ENCODE results near the gene CELSR3. TPM values are rescaled to one million over a fixed set of nuclear protein-coding genes. Genes with fewer than 3 reads are reported as not detected.
A peak's percentile ranks its signal among the peaks of the same experiment; 100 is the strongest.

Gene CELSR3
- total RNA-seq, 1 donor from 2014 or later, result 2.3 TPM

GRCh38 chr3:48636149-48636655 is 26.5 kb downstream of the CELSR3 start:
- CTCF ChIA-PET, result interaction anchor here (0.7 to 1.9 kb wide), 2 partner anchors 27 to 235 kb away, joined by 3 to 7 read pairs; partner anchors contain the start of gene CELSR3
- ATAC-seq (ENCODE audit: low read depth) (no peak), DNase-seq (no peak)
- intact Hi-C loops (cut with micrococcal nuclease), result loop anchor here (5.0 kb wide), 1 partner anchor 456 kb away; the partner anchor contains the start of gene QRICH1
- no peaks in the 10 kb centered on the region for H3K9me3 Mint-ChIP-seq
- H3K27me3 Mint-ChIP-seq, result no peaks in the 10 kb centered on the region
- TF ChIP-seq CTCF (IDR thresholded peaks at IDR 0.05), result no peak
- peaks cover 15% of the 10 kb centered on the region for H3K4me1 Mint-ChIP-seq
- H3K27ac Mint-ChIP-seq, result no peak overlapping the region
- POLR2A ChIA-PET, result interaction anchor here (0.5 to 2.2 kb wide), 6 partner anchors 21 to 1341 kb away, joined by 3 to 12 read pairs (median 4); partner anchors contain the start of gene UQCRC1
- peaks cover 2% of the 10 kb centered on the region for H3K36me3 Mint-ChIP-seq (ENCODE audit: low read depth)
- peak overlapping the region; percentile 89 for H3K4me3 Mint-ChIP-seq

GRCh38 chr3:48635222-48636021 is 27.3 kb downstream of the CELSR3 start, which contains the start of gene SLC26A6:
Gene SLC26A6, minus strand, starts transcription at chr3:48635461. Its CDS starts 68 bp downstream, at chr3:48635393.
- peak; percentile 90 for DNase-seq
- Mint-ChIP-seq H3K36me3 (ENCODE audit: low read depth) (peaks cover 2% of the 10 kb centered on the region), H3K27me3 (no peaks in the 10 kb centered on the region), H3K4me1 (peaks cover 15% of the 10 kb centered on the region), H3K27ac (peak within 1 kb of the TSS; percentile 50), H3K9me3 (no peaks in the 10 kb centered on the region), H3K4me3 (peak within 1 kb of the TSS; percentile 89)
- ChIA-PET CTCF (interaction anchor here (0.7 to 1.9 kb wide), 5 partner anchors 26 to 235 kb away, joined by 3 to 7 read pairs (median 3); partner anchors contain the start of gene CELSR3), POLR2A (interaction anchor here (0.8 to 2.2 kb wide), 4 partner anchors 22 to 169 kb away, joined by 3 to 12 read pairs (median 4); partner anchors contain the start of gene UQCRC1)
- intact Hi-C loops (cut with micrococcal nuclease), result loop anchor here (1.0 to 5.0 kb wide), 5 partner anchors 21 to 457 kb away; partner anchors contain the start of genes QRICH1 and UQCRC1
- peak; percentile 97 for ATAC-seq (ENCODE audit: low read depth)
- TF ChIP-seq CTCF (IDR thresholded peaks at IDR 0.05), result no peak

DNA sequence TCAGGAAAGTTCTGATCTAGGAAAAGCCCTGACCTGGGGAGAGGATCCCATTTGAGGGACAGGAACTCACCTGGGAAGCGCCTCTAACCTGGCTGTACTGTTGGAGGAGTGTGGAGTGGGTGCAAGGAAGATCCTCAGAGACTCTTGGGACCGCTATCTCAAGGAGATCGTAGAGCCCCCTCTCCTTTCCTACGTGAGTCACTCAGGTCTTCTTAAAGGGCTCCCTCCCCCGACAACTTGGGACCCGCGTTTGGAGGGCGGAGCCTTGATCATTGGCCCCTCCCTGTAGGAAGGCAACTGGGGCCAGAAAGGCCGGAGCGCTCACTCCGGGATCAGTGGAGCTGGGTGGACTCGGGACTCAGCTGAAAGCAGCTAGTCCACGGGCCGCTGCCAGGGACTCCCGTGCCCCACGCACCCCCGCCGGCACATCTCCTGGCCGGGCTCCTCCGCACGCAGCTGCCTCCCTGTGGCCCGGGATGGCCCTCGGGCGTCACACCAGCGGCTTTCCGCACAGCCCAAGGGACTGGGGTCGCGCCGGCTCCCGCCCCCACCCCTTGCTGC is 27.9 kb downstream of the CELSR3 start:
- ATAC-seq (ENCODE audit: low read depth), result peak; percentile 23
- intact Hi-C loops (cut with micrococcal nuclease), result loop anchor here (1.0 to 5.0 kb wide), 5 partner anchors 22 to 458 kb away; partner anchors contain the start of genes QRICH1 and UQCRC1
- peak; percentile 41 for DNase-seq
- Mint-ChIP-seq H3K4me1 (peaks cover 15% of the 10 kb centered on the region), H3K4me3 (peak overlapping the region; percentile 89), H3K27ac (no peak overlapping the region), H3K27me3 (no peaks in the 10 kb centered on the region), H3K36me3 (ENCODE audit: low read depth) (peaks cover 2% of the 10 kb centered on the region), H3K9me3 (no peaks in the 10 kb centered on the region)
- POLR2A ChIA-PET, result interaction anchor here (0.7 to 2.2 kb wide), 4 partner anchors 22 to 168 kb away, joined by 3 to 12 read pairs (median 6); partner anchors contain the start of gene UQCRC1
- TF ChIP-seq CTCF (IDR thresholded peaks at IDR 0.05), result no peak
- CTCF ChIA-PET, result interaction anchor here (1.0 to 1.9 kb wide), 4 partner anchors 27 to 234 kb away, joined by 3 to 7 read pairs (median 4); no protein-coding TSS in a partner anchor

GRCh38 chr3:48633743-48634142 is 28.9 kb downstream of the CELSR3 start:
- DNase-seq (no peak), ATAC-seq (ENCODE audit: low read depth) (no peak)
- H3K27me3 Mint-ChIP-seq, result no peaks in the 10 kb centered on the region
- peaks cover 2% of the 10 kb centered on the region for H3K36me3 Mint-ChIP-seq (ENCODE audit: low read depth)
- no peak overlapping the region for H3K4me3 Mint-ChIP-seq
- no peak for TF ChIP-seq CTCF (IDR thresholded peaks at IDR 0.05)
- ChIA-PET POLR2A (interaction anchor here (0.7 kb wide), 1 partner anchor 161 kb away, joined by 7 read pairs; no protein-coding TSS in a partner anchor), CTCF (no interaction called here)
- H3K27ac Mint-ChIP-seq, result no peak overlapping the region
- peaks cover 15% of the 10 kb centered on the region for H3K4me1 Mint-ChIP-seq
- intact Hi-C loops (cut with micrococcal nuclease), result no loop called here
- H3K9me3 Mint-ChIP-seq, result no peaks in the 10 kb centered on the region
